GM12874 (cell line): ENCODE results near the gene KCNQ5.

ENCODE experiments used
- TF ChIP-seq, protein P1 (sequence below): IDR thresholded peaks from 2 replicates; pipeline ENCODE4 v1.5.1; 2011; ENCODE audit warnings: low read depth, mild to moderate bottlenecking, control low read depth, low read length, moderate library complexity; ENCODE audit not compliant: insufficient read depth

Gene KCNQ5

DNA sequence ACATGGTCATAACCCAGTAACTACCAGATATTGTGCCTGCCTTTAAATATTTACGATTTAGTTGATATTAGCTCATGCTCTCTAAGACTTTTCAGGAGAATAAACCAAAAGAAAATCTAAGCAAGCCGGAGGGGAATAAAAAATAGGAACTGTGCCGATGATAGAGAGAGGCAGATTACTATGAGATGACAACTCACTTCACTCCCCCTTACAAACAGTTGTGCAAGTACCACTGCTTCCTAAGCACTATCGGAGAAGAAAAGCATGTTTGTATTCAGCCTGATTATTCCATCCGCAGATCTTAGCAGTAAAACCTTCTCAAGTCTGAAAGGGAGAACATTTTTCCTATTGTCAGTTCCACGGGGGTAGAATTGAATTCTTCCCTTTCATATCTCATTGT is 294.4 kb downstream of the KCNQ5 start:
- TF ChIP-seq, protein P1, sequence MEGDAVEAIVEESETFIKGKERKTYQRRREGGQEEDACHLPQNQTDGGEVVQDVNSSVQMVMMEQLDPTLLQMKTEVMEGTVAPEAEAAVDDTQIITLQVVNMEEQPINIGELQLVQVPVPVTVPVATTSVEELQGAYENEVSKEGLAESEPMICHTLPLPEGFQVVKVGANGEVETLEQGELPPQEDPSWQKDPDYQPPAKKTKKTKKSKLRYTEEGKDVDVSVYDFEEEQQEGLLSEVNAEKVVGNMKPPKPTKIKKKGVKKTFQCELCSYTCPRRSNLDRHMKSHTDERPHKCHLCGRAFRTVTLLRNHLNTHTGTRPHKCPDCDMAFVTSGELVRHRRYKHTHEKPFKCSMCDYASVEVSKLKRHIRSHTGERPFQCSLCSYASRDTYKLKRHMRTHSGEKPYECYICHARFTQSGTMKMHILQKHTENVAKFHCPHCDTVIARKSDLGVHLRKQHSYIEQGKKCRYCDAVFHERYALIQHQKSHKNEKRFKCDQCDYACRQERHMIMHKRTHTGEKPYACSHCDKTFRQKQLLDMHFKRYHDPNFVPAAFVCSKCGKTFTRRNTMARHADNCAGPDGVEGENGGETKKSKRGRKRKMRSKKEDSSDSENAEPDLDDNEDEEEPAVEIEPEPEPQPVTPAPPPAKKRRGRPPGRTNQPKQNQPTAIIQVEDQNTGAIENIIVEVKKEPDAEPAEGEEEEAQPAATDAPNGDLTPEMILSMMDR = no peak

DNA sequence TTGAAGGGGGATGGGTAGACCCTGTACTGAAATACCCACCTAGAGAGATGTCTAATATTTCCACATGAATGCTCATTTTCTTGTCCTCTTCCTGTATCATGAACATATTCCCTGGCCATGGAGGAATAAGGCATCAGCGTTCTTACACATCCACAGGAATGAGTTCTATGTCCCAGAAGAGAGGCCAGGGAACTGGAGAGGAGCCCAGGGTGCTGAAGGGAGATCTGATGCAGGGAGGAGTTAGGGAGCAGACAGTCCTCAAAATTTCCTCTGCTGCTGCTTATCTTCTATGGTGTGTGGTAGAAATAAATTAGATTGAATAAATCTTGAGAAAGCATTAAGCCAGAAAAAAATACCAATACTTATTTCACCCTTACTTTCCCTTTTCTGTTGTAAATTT is 295.0 kb downstream of the KCNQ5 start:
- TF ChIP-seq, protein P1 = no peak

DNA sequence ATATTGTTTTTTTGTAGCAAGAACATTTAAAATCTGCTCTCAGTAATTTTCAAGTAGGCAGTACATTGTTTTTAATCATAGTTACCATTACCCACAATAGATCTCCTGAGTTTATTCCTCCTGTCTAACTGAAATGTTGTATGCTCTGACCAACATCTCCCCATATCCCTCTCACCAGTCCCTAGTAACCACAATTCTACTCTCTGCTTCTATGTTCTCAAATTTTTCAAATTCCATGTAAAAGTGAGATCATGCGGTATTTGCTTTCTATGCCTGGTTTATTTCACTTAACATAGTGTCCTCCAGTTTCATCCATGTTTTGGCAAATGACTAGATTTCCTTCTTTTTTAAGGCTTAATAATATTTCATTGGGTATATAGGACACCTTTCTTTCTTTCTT is 300.5 kb downstream of the KCNQ5 start:
- TF ChIP-seq, protein P1 = no peak

- TF ChIP-seq, protein P1 = no peak
Observed at GRCh38 chr6:72925136-72925535, 303.3 kb downstream of the KCNQ5 start.

GRCh38 chr6:72930556-72931132 is 308.8 kb downstream of the KCNQ5 start:
- TF ChIP-seq, protein P1 = no peak

GRCh38 chr6:72931325-72931887 is 309.5 kb downstream of the KCNQ5 start:
- TF ChIP-seq, protein P1 = no peak

- TF ChIP-seq, protein P1 = no peak
Observed at GRCh38 chr6:72933233-72933632, 311.4 kb downstream of the KCNQ5 start.
